ENCODE results near the gene GABBR2. TPM values are rescaled to one million over a fixed set of nuclear protein-coding genes. Genes with fewer than 3 reads are reported as not detected.

The GABBR2 gene
- total and polyA plus RNA-seq, 9 of the 15 experiments (the other 6 are each of a cell fraction or from before 2014, with no cell fraction given) = 0.15 to 1.9 (median 0.32) TPM

DNA sequence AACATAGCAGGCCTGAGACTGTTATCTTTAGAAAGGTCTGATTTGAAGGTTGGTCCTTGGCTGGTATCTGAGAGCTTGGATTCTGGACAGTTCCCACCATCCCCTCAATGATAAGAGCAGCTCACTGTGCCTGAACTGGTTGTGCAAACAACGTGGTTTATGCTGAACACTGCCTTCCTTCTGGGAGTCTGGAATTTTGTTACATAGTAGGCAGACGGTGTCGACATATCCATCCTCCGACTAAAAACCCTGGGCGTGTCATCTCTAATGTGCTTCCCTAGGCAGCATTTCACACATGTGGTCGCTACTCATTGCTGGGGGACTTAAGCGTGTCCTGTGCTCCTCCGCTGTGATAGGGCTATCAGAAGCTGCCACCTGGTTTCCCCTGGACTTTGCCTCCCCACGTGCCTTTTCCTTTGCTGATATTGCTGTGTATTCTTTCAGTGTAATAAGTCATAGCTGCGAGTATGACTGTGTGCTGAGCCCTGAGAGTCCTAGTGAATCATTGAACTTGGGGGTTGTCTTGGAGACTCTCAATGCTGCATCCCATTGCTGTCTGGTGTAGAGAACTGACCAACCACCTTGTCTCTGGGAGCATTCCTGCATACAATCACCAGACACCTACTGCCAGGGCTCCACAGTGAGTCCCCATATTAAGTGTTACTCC, 334.2 kb downstream of the GABBR2 start (continued):
- TF ChIP-seq, protein P1, sequence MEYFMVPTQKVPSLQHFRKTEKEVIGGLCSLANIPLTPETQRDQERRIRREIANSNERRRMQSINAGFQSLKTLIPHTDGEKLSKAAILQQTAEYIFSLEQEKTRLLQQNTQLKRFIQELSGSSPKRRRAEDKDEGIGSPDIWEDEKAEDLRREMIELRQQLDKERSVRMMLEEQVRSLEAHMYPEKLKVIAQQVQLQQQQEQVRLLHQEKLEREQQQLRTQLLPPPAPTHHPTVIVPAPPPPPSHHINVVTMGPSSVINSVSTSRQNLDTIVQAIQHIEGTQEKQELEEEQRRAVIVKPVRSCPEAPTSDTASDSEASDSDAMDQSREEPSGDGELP (CRISPR knock-in tag; IDR thresholded peaks at IDR 0.05; ENCODE audit: borderline replicate concordance) = peak; percentile 91
- TF ChIP-seq ZFP1 (CRISPR knock-in tag; IDR thresholded peaks at IDR 0.05) (no peak), RBM22 (IDR thresholded peaks at IDR 0.05; ENCODE audit: low read depth, low read length, poor library complexity, severe bottlenecking) (no peak), CC2D1A (IDR thresholded peaks at IDR 0.05) (peak; percentile 88; the same call in 1 of the 2 replicates), FOXM1 (IDR thresholded peaks at IDR 0.05; ENCODE audit: low read depth) (peak; percentile 73; the same call in 1 of the 2 replicates), FOXM1 (CRISPR knock-in tag; IDR thresholded peaks at IDR 0.05; ENCODE audit: low read depth) (no peak), MBD2 (IDR thresholded peaks at IDR 0.05; ENCODE audit: borderline replicate concordance, low read depth) (peak; percentile 38; the same call in 1 of the 2 replicates), DPF2 (IDR thresholded peaks at IDR 0.05) (peak; percentile 96), ARID1B (IDR thresholded peaks at IDR 0.05) (peak; percentile 97), PHF8 (IDR thresholded peaks at IDR 0.05; ENCODE audit: borderline replicate concordance, low read length) (no peak), DIDO1 (tag; IDR thresholded peaks at IDR 0.05; ENCODE audit: low read depth) (no peak), ZNF436 (CRISPR knock-in tag; IDR thresholded peaks at IDR 0.05) (no peak), JUN (IDR thresholded peaks at IDR 0.05; ENCODE audit: borderline replicate concordance, low read depth, low read length) (peak; percentile 69; the same call in 1 of the 2 replicates), JUN (CRISPR knock-in tag; IDR thresholded peaks at IDR 0.05; ENCODE audit: borderline replicate concordance) (peak; percentile 76; the same call in 1 of the 2 replicates), XRCC3 (IDR thresholded peaks at IDR 0.05) (no peak), GATA2 (CRISPR knock-in tag; IDR thresholded peaks at IDR 0.05) (peak; percentile 87), POLR3G (IDR thresholded peaks at IDR 0.05; ENCODE audit: extremely low read depth, insufficient read length, insufficient replicate concordance) (no peak), CXXC5 (CRISPR knock-in tag; IDR thresholded peaks at IDR 0.05) (peak; percentile 79), HDAC1 (IDR thresholded peaks at IDR 0.05) (peak in 1 of 2 experiments; percentile 95; a peak in 2 of 4 replicates), CBFA2T2 (conservative IDR thresholded peaks at IDR 0.05) (peak; percentile 95), TEAD2 (tag; IDR thresholded peaks at IDR 0.05) (0 out of 2 replicates have a peak, but pooled peaks have one; percentile 7)
- TF ChIP-seq, protein P2, sequence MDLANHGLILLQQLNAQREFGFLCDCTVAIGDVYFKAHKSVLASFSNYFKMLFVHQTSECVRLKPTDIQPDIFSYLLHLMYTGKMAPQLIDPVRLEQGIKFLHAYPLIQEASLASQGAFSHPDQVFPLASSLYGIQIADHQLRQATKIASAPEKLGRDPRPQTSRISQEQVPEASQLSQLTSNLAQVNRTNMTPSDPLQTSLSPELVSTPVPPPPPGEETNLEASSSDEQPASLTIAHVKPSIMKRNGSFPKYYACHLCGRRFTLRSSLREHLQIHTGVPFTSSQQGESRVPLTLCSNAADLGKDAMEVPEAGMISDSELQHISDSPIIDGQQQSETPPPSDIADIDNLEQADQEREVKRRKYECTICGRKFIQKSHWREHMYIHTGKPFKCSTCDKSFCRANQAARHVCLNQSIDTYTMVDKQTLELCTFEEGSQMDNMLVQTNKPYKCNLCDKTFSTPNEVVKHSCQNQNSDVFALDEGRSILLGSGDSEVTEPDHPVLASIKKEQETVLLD (IDR thresholded peaks at IDR 0.05) = peak; percentile 82
- TF ChIP-seq, protein P3, sequence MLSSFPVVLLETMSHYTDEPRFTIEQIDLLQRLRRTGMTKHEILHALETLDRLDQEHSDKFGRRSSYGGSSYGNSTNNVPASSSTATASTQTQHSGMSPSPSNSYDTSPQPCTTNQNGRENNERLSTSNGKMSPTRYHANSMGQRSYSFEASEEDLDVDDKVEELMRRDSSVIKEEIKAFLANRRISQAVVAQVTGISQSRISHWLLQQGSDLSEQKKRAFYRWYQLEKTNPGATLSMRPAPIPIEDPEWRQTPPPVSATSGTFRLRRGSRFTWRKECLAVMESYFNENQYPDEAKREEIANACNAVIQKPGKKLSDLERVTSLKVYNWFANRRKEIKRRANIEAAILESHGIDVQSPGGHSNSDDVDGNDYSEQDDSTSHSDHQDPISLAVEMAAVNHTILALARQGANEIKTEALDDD (IDR thresholded peaks at IDR 0.05) = peak; percentile 66
- TF ChIP-seq, protein P4, sequence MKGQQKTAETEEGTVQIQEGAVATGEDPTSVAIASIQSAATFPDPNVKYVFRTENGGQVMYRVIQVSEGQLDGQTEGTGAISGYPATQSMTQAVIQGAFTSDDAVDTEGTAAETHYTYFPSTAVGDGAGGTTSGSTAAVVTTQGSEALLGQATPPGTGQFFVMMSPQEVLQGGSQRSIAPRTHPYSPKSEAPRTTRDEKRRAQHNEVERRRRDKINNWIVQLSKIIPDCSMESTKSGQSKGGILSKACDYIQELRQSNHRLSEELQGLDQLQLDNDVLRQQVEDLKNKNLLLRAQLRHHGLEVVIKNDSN (CRISPR knock-in tag; IDR thresholded peaks at IDR 0.05) = peak; percentile 94
- TF ChIP-seq, protein P5, sequence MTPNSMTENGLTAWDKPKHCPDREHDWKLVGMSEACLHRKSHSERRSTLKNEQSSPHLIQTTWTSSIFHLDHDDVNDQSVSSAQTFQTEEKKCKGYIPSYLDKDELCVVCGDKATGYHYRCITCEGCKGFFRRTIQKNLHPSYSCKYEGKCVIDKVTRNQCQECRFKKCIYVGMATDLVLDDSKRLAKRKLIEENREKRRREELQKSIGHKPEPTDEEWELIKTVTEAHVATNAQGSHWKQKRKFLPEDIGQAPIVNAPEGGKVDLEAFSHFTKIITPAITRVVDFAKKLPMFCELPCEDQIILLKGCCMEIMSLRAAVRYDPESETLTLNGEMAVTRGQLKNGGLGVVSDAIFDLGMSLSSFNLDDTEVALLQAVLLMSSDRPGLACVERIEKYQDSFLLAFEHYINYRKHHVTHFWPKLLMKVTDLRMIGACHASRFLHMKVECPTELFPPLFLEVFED (CRISPR knock-in tag; conservative IDR thresholded peaks at IDR 0.05) = no peak

Measured in K562 (cell line).